DMS79 treated with DMSO at 0.1 percent for 48 hours (cell line): ENCODE results near the gene SLC16A9.
"Not testable (repeated sequence)": the region's sequence is repeated elsewhere in the genome, so short reads cannot be mapped to it uniquely, and the experiment has no call there.

Source experiments
- DNase-seq: peaks from one replicate; lab custom pipeline; 2025; lab: John Stamatoyannopoulos, UW

The SLC16A9 gene

GRCh38 chr10:59674215-59674836, 35.3 kb downstream of the SLC16A9 start:
- DNase-seq = no peak

DNA sequence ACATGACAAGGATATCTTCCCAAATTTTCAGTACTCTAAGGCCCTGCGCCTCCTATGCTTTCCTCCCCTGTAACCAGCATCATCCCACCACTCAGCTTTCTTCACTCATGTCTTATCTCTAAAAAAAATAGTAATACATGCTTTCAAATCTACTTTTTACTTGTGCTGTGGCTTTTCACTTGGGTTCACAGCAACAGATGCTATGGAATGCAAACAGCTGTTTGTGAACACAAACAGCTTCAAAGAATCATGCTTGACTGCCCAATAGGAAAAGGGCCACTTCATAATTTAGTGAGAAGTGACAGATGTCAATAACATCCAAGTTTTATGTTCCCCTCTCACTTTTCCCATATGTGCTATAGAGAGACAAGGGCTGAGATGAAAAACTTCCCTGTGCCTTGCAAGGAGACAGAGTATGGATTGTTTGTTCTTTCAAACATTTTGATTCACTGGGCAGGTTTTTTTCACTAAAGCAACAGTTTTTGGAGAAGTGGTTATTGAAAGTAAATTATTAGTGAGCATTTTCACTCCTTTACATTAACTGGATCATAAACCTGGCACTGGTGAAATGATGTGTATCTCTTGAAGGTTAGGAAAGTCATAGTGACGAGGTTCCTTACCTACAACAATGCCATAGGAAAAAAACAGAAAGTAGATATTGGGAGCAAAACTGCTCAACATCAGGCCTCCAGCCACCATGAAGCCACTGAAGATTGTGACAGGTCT, 37.3 kb downstream of the SLC16A9 start:
- DNase-seq = no peak

DNA sequence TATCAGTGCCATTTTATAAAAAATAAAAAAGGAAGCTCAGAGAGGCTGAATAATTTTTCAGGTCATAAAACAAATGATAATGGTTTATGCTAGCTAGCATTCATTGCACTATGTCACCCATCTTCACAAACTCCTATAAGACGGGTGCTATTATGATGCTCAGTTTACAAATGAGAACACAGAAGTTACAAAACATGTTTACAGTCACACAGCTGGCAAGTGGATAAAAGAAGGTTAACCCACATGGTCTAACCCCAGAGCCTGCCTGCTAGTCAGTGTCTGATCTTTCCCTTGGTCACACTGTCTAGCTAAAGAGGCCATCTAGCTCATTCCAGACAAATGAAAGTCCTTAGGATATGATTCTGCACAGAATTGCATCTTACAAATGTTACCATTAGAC, 39.4 kb downstream of the SLC16A9 start:
- DNase-seq = no peak

DNA sequence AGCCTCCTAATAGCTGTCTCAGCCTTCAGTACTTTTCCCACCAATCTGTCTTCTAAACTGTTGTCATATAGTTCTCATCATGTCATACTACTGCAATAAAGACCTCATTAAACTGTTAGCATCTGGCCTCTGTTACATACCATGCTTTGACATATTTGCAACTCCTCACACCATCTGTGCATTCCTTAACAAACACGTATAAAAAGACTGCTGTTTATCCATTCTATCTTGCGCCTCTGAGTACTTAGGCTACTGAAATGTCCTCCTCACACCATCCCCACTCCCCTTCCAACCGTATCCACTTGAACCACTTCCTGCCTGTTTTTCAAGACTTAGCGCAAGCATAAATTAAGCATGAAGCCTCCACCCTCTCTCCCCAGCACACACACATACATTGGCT, 41.6 kb downstream of the SLC16A9 start:
- DNase-seq = peak; percentile 12

DNA sequence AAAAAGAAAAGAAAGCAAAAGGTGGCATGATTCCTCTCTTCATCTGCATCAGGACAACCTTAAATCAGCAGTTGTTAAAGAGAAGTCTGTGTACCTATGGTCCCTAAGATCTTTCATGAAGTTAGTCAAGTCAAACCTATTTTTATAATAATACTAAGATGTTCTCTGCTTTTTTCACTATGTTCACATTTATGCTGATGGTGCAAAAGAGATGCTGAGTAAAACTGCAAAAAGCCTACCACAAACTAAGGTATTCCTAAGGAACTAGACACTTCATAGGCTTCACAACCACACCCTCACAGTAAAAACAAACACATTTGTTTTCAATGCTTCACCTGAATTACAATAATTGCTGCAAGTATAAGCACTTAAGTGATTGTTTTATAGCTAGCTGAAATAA, 43.3 kb downstream of the SLC16A9 start:
- no peak for DNase-seq

- not testable (repeated sequence) for DNase-seq
Observed at GRCh38 chr10:59663213-59663612, 46.4 kb downstream of the SLC16A9 start.

- no peak for DNase-seq
Observed at GRCh38 chr10:59657724-59658123, 51.9 kb downstream of the SLC16A9 start.

- no peak for DNase-seq
Observed at GRCh38 chr10:59655309-59655708, 54.3 kb downstream of the SLC16A9 start.

DNA sequence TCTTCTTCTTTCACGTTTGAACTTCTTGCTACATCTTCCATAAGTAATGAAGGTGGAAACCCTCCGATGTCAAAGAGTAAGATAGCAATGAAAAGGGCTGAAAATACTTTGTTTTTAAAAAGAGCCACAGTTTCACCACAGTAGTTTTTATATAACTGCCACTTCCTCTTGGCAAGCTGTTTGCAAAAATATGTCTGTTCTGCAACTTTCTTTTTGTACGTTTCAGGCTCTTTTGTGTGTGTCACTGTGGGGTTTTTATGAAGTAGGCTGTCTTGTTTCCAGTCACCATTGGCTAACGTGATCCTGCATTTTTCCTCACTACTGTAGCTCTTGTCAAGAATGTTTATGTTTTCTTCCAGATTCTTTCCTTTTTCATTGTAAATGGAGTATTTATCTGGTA, 55.6 kb downstream of the SLC16A9 start:
- no peak for DNase-seq

GRCh38 chr10:59651902-59652301, 57.7 kb downstream of the SLC16A9 start:
- no peak for DNase-seq

DNA sequence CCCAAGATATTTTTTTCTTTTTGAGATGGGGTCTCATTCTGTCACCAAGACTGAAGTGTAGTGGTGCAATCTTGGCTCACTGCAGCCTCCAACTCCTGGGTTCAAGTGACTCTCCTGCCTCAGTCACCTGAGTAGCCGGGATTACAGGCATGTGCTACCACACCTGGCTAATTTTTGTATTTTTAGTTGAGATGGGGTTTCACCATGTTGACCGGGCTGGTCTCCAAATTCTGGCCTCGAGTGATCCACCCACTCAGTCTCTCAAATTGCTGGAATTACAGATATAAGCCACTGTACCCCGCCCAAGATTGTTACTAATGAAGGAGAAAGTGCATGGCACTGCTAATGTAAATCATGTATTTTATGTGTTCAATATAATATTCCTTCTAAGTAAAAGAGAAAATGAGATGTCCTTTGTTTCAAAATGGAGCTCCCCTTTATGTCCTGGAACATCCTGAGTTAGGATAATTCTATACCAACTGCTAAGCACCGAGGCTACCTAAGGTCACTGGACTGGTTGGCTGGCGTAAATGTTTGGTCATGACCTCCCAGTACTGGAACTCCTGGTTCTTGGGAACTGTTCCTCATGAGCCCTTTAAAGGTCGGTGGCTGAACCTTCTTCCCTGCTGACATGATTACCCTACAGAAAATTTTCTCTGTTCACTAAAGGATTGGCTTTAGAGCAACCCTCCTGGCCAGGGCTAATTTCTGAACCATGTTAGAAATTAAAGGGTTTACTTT, 59.9 kb downstream of the SLC16A9 start:
- DNase-seq = no peak

DNA sequence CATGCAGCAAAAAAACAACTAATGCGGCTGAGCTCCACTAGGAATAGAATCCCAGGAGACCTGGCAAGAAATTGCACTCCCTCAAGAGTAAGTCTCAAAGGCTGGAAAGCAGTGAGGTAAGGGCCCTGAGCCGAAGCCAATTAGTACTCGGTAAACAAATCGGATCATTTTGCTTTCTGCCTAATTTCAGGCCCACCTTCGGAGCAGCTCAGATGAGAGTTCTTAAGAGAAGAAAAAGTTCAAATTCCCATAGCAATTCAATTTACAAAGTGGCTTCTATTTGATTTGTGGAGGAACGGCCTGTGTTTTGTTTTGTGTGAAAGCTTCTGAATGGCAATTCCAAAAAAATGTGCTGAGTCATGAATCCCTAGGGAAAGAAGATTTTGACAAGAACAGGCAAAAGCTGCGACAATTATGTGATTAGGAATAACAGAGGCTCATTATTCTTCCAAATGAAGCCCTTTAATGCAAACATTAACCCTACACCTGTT, 60.9 kb downstream of the SLC16A9 start:
- DNase-seq = peak; percentile 84

DNA sequence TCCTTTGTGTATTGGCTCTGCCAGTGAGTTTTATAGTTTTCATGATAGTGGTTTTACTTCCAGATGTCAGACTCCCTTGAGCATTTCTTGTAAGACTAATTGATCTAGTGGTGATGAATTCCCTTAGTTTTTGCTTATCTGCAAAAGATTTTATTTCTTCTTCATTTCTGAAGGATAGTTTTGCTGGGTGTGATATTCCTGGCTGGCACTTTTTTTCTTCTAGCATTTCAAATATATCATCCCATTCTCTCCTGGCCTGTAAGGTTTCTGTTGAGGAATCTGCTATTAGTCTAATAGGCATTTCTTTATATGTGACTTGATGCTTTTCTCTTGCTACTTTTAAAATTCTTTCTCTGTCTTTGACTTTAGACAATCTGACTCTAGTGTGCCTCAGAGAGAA, 64.8 kb downstream of the SLC16A9 start:
- DNase-seq = no peak

DNA sequence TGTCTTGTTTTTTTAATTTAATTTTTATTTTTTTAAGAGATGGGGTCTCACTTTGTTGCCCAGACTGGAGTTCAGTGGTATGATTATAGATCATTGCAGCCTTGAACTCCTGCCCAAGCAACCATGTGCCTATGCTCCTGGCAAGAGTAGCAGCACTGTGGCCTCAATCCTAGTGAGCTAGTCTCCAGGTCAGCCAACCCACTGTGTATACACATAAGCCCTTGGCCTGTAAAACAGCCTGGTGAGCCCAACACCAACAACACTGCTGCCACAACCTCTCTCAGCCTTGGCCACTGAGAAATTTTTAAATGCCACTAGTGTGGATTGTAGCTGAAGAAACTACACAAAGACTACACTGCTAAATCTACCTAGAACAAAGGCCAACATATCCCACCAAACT, 68.0 kb downstream of the SLC16A9 start:
- DNase-seq = not testable (repeated sequence)

- no peak for DNase-seq
Observed at GRCh38 chr10:59635502-59636290, 74.0 kb downstream of the SLC16A9 start.

DNA sequence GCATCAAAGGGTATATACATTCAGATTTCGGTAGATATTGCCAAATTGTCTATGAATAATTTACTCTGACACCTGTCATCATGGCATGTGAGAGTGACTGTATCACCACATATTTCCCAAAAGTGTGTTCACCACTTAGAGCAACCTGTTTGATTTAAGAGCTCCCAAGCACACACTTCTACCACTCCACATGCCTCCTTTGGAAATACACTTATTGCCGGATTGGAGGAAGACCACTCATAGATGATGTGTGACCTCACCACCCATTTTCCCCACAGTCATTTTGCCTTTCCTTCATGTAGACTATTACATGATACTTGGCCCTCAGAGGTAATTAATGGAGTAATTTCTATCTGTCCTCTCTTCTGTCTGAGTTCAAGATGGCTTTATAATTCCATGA, 75.5 kb downstream of the SLC16A9 start:
- no peak for DNase-seq

- DNase-seq = no peak
Observed at GRCh38 chr10:59633063-59633462, 76.6 kb downstream of the SLC16A9 start.

GRCh38 chr10:59631882-59632807, 77.5 kb downstream of the SLC16A9 start:
- DNase-seq = no peak

DNA sequence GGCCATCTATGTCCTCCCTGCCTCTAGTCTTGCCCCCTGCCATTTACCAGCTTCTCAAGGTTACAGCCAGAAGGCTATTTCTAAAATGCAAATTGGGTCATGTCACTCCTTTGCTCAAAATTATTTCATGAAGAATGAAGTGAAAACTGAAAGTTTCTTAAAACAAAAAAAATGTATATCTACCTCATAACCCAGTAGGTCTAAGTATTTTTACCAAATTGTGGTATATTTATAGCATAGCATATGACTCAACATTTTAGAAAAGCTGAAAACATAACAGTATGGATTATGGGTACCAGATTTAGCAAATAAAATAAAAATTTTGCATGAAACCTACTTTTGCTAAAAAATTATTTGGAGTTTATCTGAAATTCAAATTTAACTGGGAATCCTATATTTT, 78.4 kb downstream of the SLC16A9 start:
- DNase-seq = no peak

- DNase-seq = no peak
Observed at GRCh38 chr10:59628965-59629364, 80.7 kb downstream of the SLC16A9 start.

DNA sequence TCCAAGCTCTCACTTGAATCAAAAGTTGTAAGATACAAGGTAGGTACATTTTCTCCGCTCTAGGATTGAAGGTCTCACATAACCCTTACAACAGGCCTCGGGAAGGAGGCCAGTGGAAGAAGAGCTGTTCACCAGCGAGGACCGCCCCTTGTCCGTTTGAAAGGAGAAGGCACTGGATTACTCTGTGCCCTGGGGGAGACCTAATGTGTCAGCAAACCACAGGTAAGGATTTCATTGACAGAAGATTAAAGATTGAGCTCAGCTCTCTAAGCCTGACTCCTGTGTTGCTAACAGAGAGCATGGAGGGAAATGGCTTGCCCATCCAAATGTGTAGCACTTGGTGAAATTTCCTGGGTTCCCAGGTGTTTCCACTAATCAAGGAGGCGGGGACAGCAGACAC, 81.2 kb downstream of the SLC16A9 start:
- no peak for DNase-seq
